ENCODE data around the gene ARL8B. TPM values are rescaled to one million over a fixed set of nuclear protein-coding genes. Genes with fewer than 3 reads are reported as not detected.
A peak's percentile ranks its signal among the peaks of the same experiment; 100 is the strongest.

ARL8B gene
- polyA plus RNA-seq, 3 donors = 67.5 to 79.6 (median 73.4) TPM

GRCh38 chr3:5192571-5193365 is 70.7 kb downstream of the ARL8B start:
- DNase-seq (ENCODE audit: extremely low read depth in 1 of 11, low read depth in 9 of 11, low spot score in 4 of 11) = no peak

- DNase-seq (ENCODE audit: extremely low read depth in 1 of 11, low read depth in 9 of 11, low spot score in 4 of 11) = no peak
Observed at GRCh38 chr3:5194341-5194740, 72.2 kb downstream of the ARL8B start.

GRCh38 chr3:5194801-5195509 is 72.9 kb downstream of the ARL8B start:
- no peak for DNase-seq (ENCODE audit: extremely low read depth in 1 of 11, low read depth in 9 of 11, low spot score in 4 of 11)

GRCh38 chr3:5195605-5196004 is 73.5 kb downstream of the ARL8B start:
- DNase-seq (ENCODE audit: extremely low read depth in 1 of 11, low read depth in 9 of 11, low spot score in 4 of 11) = no peak

GRCh38 chr3:5197022-5197421 is 74.9 kb downstream of the ARL8B start:
- DNase-seq (ENCODE audit: extremely low read depth in 1 of 11, low read depth in 9 of 11, low spot score in 4 of 11) = no peak

GRCh38 chr3:5197470-5198312 is 75.6 kb downstream of the ARL8B start:
- no peak for DNase-seq (ENCODE audit: extremely low read depth in 1 of 11, low read depth in 9 of 11, low spot score in 4 of 11)

- no peak for DNase-seq (ENCODE audit: extremely low read depth in 1 of 11, low read depth in 9 of 11, low spot score in 4 of 11)
Observed at GRCh38 chr3:5198313-5198677, 76.2 kb downstream of the ARL8B start.

- no peak for DNase-seq (ENCODE audit: extremely low read depth in 1 of 11, low read depth in 9 of 11, low spot score in 4 of 11)
Observed at GRCh38 chr3:5198986-5199731, 77.1 kb downstream of the ARL8B start.

- DNase-seq (ENCODE audit: extremely low read depth in 1 of 11, low read depth in 9 of 11, low spot score in 4 of 11) = no peak
Observed at GRCh38 chr3:5201536-5201935, 79.4 kb downstream of the ARL8B start.

- DNase-seq (ENCODE audit: extremely low read depth in 1 of 11, low read depth in 9 of 11, low spot score in 4 of 11) = no peak
Observed at GRCh38 chr3:5202222-5202621, 80.1 kb downstream of the ARL8B start.

GRCh38 chr3:5205165-5205941 is 83.3 kb downstream of the ARL8B start:
- DNase-seq (ENCODE audit: extremely low read depth in 1 of 11, low read depth in 9 of 11, low spot score in 4 of 11) = no peak

GRCh38 chr3:5210926-5211325 is 88.8 kb downstream of the ARL8B start:
- no peak for DNase-seq (ENCODE audit: extremely low read depth in 1 of 11, low read depth in 9 of 11, low spot score in 4 of 11)

GRCh38 chr3:5212628-5213573 is 90.8 kb downstream of the ARL8B start:
- no peak for DNase-seq (ENCODE audit: extremely low read depth in 1 of 11, low read depth in 9 of 11, low spot score in 4 of 11)

GRCh38 chr3:5213574-5213966 is 91.5 kb downstream of the ARL8B start:
- DNase-seq (ENCODE audit: extremely low read depth in 1 of 11, low read depth in 9 of 11, low spot score in 4 of 11) = no peak

- DNase-seq (ENCODE audit: extremely low read depth in 1 of 11, low read depth in 9 of 11, low spot score in 4 of 11) = no peak
Observed at GRCh38 chr3:5214352-5214751, 92.3 kb downstream of the ARL8B start.

- DNase-seq (ENCODE audit: extremely low read depth in 1 of 11, low read depth in 9 of 11, low spot score in 4 of 11) = peak in 2 of 11 donors; percentile 17 to 39
Observed at GRCh38 chr3:5217824-5218595, 95.9 kb downstream of the ARL8B start.

- no peak for DNase-seq (ENCODE audit: extremely low read depth in 1 of 11, low read depth in 9 of 11, low spot score in 4 of 11)
Observed at GRCh38 chr3:5218815-5219214, 96.7 kb downstream of the ARL8B start.
